ENCODE data around the gene ZNF622. TPM values are rescaled to one million over a fixed set of nuclear protein-coding genes. Genes with fewer than 3 reads are reported as not detected.

The ZNF622 gene
- total RNA-seq, 2 donors from 2014 or later, result 53.0 to 56.3 TPM

GRCh38 chr5:16414861-16415260 lies 50.7 kb downstream of the ZNF622 start:
- DNase-seq, result no peak
- no peaks in the 10 kb centered on the region for H3K4me1 ChIP-seq
- intact Hi-C loops (cut with DNase I), result no loop called here

GRCh38 chr5:16413166-16413860 lies 52.3 kb downstream of the ZNF622 start:
- no peaks in the 10 kb centered on the region for H3K9me3 ChIP-seq
- intact Hi-C loops (cut with DNase I), result no loop called here
- H3K4me1 ChIP-seq, result no peaks in the 10 kb centered on the region
- H3K27ac ChIP-seq, result no peak overlapping the region
- H3K36me3 ChIP-seq, result no peaks in the 10 kb centered on the region
- no peak overlapping the region for H3K4me3 ChIP-seq
- H3K9ac ChIP-seq (ENCODE audit: low read depth in 2 of 2, low read length in 2 of 2), result no peak overlapping the region
- no peaks in the 10 kb centered on the region for H3K27me3 ChIP-seq
- no peak for TF ChIP-seq CTCF (IDR thresholded peaks at IDR 0.05)
- DNase-seq, result no peak

More at GRCh38 chr5:16414861-16415260, 50.7 kb downstream of the ZNF622 start:
- no peak overlapping the region for H3K4me3 ChIP-seq
- H3K9me3 ChIP-seq, result no peaks in the 10 kb centered on the region
- no peaks in the 10 kb centered on the region for H3K27me3 ChIP-seq
- H3K27ac ChIP-seq, result peak overlapping the region; percentile 61
- H3K9ac ChIP-seq (ENCODE audit: low read depth in 2 of 2, low read length in 2 of 2), result no peak overlapping the region
- TF ChIP-seq CTCF (IDR thresholded peaks at IDR 0.05), result no peak
- no peaks in the 10 kb centered on the region for H3K36me3 ChIP-seq

GRCh38 chr5:16412556-16412955 lies 53.0 kb downstream of the ZNF622 start:
- intact Hi-C loops (cut with DNase I), result no loop called here
- H3K36me3 ChIP-seq, result no peaks in the 10 kb centered on the region

GRCh38 chr5:16411741-16412455 lies 53.7 kb downstream of the ZNF622 start:
- Histone ChIP-seq H3K4me3 (no peak overlapping the region), H3K9me3 (no peaks in the 10 kb centered on the region), H3K27ac (peak overlapping the region; percentile 60), H3K27me3 (no peaks in the 10 kb centered on the region), H3K9ac (ENCODE audit: low read depth in 2 of 2, low read length in 2 of 2) (peak overlapping the region in 1 of 2 donors; percentile 52), H3K4me1 (no peaks in the 10 kb centered on the region), H3K36me3 (no peaks in the 10 kb centered on the region)
- peak; percentile 48 for DNase-seq
- no peak for TF ChIP-seq CTCF (IDR thresholded peaks at IDR 0.05)
- intact Hi-C loops (cut with DNase I), result no loop called here

More at GRCh38 chr5:16412556-16412955, 53.0 kb downstream of the ZNF622 start:
- H3K9ac ChIP-seq (ENCODE audit: low read depth in 2 of 2, low read length in 2 of 2), result no peak overlapping the region
- no peak for DNase-seq
- no peaks in the 10 kb centered on the region for H3K27me3 ChIP-seq
- no peak for TF ChIP-seq CTCF (IDR thresholded peaks at IDR 0.05)
- H3K27ac ChIP-seq, result peak overlapping the region; percentile 60
- H3K4me3 ChIP-seq, result no peak overlapping the region
- H3K9me3 ChIP-seq, result no peaks in the 10 kb centered on the region
- H3K4me1 ChIP-seq, result no peaks in the 10 kb centered on the region

GRCh38 chr5:16411235-16411634 lies 54.4 kb downstream of the ZNF622 start:
- no peak overlapping the region for H3K4me3 ChIP-seq
- peak overlapping the region; percentile 60 for H3K27ac ChIP-seq
- TF ChIP-seq CTCF (IDR thresholded peaks at IDR 0.05), result no peak
- no peaks in the 10 kb centered on the region for H3K4me1 ChIP-seq
- H3K9me3 ChIP-seq, result no peaks in the 10 kb centered on the region
- intact Hi-C loops (cut with DNase I), result no loop called here
- H3K36me3 ChIP-seq, result no peaks in the 10 kb centered on the region
- no peaks in the 10 kb centered on the region for H3K27me3 ChIP-seq
- peak overlapping the region in 1 of 2 donors; percentile 52 for H3K9ac ChIP-seq (ENCODE audit: low read depth in 2 of 2, low read length in 2 of 2)
- peak; percentile 23 for DNase-seq
